ENCODE data around the gene PHF2. TPM values are rescaled to one million over a fixed set of nuclear protein-coding genes. Genes with fewer than 3 reads are reported as not detected.

Gene PHF2
- total and polyA plus RNA-seq, 9 of the 15 experiments (the other 6 are each of a cell fraction or from before 2014, with no cell fraction given) = 0.37 to 14.4 (median 8.1) TPM

DNA sequence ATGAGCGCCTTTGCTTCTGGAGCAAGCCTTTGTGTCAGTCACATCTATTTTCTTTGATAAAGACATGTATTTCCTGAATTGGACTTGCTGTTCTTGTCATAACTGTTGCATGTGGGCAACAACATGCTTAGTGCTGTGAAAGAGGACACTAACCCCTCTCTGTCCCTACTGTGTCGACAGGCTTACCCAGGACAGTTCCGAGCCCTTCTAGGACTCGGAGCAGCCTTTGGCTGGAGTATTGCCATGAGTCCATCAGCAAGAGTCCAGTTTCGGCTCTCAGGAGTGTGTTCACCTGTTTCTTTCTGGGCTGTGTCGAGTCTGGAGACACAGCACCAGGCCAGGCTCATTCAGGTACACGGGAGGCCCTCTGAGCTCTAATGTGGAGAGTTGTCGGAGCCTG lies 36.1 kb upstream of the PHF2 start (continued):
- no peak for TF ChIP-seq ETS2 (tag; IDR thresholded peaks at IDR 0.05; ENCODE audit: borderline replicate concordance, poor library complexity, severe bottlenecking)
- TF ChIP-seq TOE1 (IDR thresholded peaks at IDR 0.05; ENCODE audit: borderline replicate concordance) = no peak
- TF ChIP-seq TOE1 (CRISPR knock-in tag; IDR thresholded peaks at IDR 0.05; ENCODE audit: borderline replicate concordance, low read depth) = no peak

DNA sequence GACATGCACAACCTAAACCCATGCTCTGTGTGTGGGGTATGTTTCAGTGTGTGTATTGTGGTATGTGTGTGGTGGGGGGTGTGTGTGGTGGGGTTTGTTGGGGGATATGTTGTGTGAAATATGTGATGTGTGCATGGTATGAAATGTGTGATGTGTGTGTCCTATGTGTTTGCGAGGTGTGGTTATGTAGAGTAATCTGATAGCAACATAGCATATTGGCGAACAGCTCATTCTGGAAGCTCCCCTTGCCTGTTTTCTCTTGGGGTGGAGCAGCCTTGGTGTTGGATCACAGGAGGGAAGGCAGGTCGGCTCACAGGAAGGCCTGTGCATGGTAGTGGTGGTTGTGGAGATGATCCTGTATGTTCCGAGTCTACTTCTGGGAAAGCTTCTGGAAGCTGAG lies 35.4 kb upstream of the PHF2 start:
- Histone ChIP-seq H3K36me3 (ENCODE audit: control insufficient read depth, insufficient read depth, low read length) (peaks cover 89% of the 10 kb centered on the region), H3K4me2 (ENCODE audit: insufficient read depth, low read length) (no peak overlapping the region), H3K9ac (ENCODE audit: insufficient read depth in 1 of 2, low read depth in 2 of 2, low read length in 2 of 2) (no peak overlapping the region)
- TF ChIP-seq MTA2 (IDR thresholded peaks at IDR 0.05; ENCODE audit: low read depth) = no peak
- TF ChIP-seq PURB (CRISPR knock-in tag; IDR thresholded peaks at IDR 0.05; ENCODE audit: low read depth) = no peak
- no peak for TF ChIP-seq IRF2 (CRISPR knock-in tag; IDR thresholded peaks at IDR 0.05)
- TF ChIP-seq NUFIP1 (IDR thresholded peaks at IDR 0.05; ENCODE audit: partially characterized antibody) = no peak
- TF ChIP-seq MIER1 (IDR thresholded peaks at IDR 0.05; ENCODE audit: low read depth) = no peak
- TF ChIP-seq HDAC8 (tag; IDR thresholded peaks at IDR 0.05) = no peak
- TF ChIP-seq ZNF511 (CRISPR knock-in tag; IDR thresholded peaks at IDR 0.05) = no peak
- TF ChIP-seq HDGF (IDR thresholded peaks at IDR 0.05) = no peak
- TF ChIP-seq ELF1 (tag; IDR thresholded peaks at IDR 0.05) = no peak
- no peak for TF ChIP-seq KHSRP (IDR thresholded peaks at IDR 0.05)
- no peak for TF ChIP-seq RUNX1 (IDR thresholded peaks at IDR 0.05; ENCODE audit: low read depth)
- TF ChIP-seq, protein P1, sequence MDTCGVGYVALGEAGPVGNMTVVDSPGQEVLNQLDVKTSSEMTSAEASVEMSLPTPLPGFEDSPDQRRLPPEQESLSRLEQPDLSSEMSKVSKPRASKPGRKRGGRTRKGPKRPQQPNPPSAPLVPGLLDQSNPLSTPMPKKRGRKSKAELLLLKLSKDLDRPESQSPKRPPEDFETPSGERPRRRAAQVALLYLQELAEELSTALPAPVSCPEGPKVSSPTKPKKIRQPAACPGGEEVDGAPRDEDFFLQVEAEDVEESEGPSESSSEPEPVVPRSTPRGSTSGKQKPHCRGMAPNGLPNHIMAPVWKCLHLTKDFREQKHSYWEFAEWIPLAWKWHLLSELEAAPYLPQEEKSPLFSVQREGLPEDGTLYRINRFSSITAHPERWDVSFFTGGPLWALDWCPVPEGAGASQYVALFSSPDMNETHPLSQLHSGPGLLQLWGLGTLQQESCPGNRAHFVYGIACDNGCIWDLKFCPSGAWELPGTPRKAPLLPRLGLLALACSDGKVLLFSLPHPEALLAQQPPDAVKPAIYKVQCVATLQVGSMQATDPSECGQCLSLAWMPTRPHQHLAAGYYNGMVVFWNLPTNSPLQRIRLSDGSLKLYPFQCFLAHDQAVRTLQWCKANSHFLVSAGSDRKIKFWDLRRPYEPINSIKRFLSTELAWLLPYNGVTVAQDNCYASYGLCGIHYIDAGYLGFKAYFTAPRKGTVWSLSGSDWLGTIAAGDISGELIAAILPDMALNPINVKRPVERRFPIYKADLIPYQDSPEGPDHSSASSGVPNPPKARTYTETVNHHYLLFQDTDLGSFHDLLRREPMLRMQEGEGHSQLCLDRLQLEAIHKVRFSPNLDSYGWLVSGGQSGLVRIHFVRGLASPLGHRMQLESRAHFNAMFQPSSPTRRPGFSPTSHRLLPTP (IDR thresholded peaks at IDR 0.05; ENCODE audit: borderline replicate concordance, extremely low read depth, insufficient read length) = no peak
- TF ChIP-seq POLR2A (conservative IDR thresholded peaks at IDR 0.05) = no peak
- no peak for TF ChIP-seq SRSF3 (IDR thresholded peaks at IDR 0.05; ENCODE audit: insufficient read depth, low read length)
- no peak for TF ChIP-seq MED1 (CRISPR knock-in tag; IDR thresholded peaks at IDR 0.05; ENCODE audit: borderline replicate concordance)

More for the DNA sequence above, 35.4 kb upstream of the PHF2 start:
- no TSS peak for BruUV-seq (replicated peaks)
- Histone ChIP-seq H4K20me1 (replicated peaks; ENCODE audit: control insufficient read depth, insufficient read depth, low read length) (no peaks in the 10 kb centered on the region), H3K79me2 (ENCODE audit: control insufficient read depth, insufficient read depth, low read length) (no peaks in the 10 kb centered on the region; the same call in 2 of the 3 replicates), H3K9me1 (ENCODE audit: control insufficient read depth, insufficient read depth, low read length) (no peaks in the 10 kb centered on the region), H3K27ac (ENCODE audit: extremely low read depth, low read depth, low read length) (no peak overlapping the region), H3K4me3 (no peak overlapping the region), H2AFZ (ENCODE audit: low read depth, low read length) (no peak overlapping the region), H3K27me3 (ENCODE audit: control insufficient read depth in 2 of 2, insufficient read depth in 2 of 2, low read length in 2 of 2) (no peaks in the 10 kb centered on the region), H3K4me1 (replicated peaks in 1 of 2; ENCODE audit: control insufficient read depth in 2 of 2, insufficient read depth in 2 of 2, low read length in 2 of 2) (no peaks in the 10 kb centered on the region), H3K9me3 (replicated peaks; ENCODE audit: control insufficient read depth, insufficient read depth, low read depth, low read length) (no peaks in the 10 kb centered on the region)
- ChIA-PET POLR2A (interaction anchor here (0.7 kb wide), 1 partner anchor 23 kb away, joined by 3 read pairs; no protein-coding TSS in a partner anchor), CTCF (ENCODE audit: low intra/inter-chr PET ratio) (no interaction called here)
- in situ Hi-C loops (cut with MboI) (no loop called here), intact Hi-C loops (cut with micrococcal nuclease) (no loop called here)
- FAIRE-seq (no peak), ATAC-seq (no peak), DNase-seq (ENCODE audit: extremely low read depth in 1 of 4, low spot score in 3 of 4) (no peak)
- 72% methylated on average over 4 of the region's 4 CpGs for WGBS (ENCODE audit: insufficient coverage, low coverage, missing lambda C conversion rate)
